ENCODE results near the gene GAPDHS. TPM values are rescaled to one million over a fixed set of nuclear protein-coding genes. Genes with fewer than 3 reads are reported as not detected.
A peak's percentile ranks its signal among the peaks of the same experiment; 100 is the strongest.

The GAPDHS gene
- total RNA-seq, 2 donors from 2014 or later = not detected

GRCh38 chr19:35577918-35578317, 44.7 kb downstream of the GAPDHS start:
- TF ChIP-seq, protein P1, sequence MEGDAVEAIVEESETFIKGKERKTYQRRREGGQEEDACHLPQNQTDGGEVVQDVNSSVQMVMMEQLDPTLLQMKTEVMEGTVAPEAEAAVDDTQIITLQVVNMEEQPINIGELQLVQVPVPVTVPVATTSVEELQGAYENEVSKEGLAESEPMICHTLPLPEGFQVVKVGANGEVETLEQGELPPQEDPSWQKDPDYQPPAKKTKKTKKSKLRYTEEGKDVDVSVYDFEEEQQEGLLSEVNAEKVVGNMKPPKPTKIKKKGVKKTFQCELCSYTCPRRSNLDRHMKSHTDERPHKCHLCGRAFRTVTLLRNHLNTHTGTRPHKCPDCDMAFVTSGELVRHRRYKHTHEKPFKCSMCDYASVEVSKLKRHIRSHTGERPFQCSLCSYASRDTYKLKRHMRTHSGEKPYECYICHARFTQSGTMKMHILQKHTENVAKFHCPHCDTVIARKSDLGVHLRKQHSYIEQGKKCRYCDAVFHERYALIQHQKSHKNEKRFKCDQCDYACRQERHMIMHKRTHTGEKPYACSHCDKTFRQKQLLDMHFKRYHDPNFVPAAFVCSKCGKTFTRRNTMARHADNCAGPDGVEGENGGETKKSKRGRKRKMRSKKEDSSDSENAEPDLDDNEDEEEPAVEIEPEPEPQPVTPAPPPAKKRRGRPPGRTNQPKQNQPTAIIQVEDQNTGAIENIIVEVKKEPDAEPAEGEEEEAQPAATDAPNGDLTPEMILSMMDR (IDR thresholded peaks at IDR 0.05) = no peak
- TF ChIP-seq POLR2A (IDR thresholded peaks at IDR 0.05) = no peak
- Histone ChIP-seq H3K4me1 (no peaks in the 10 kb centered on the region), H3K27me3 (no peaks in the 10 kb centered on the region), H3K4me3 (no peak overlapping the region), H3K9me3 (peaks cover 0 to 8% (median 0%) of the 10 kb centered on the region in 3 donors), H3K27ac (no peak overlapping the region), H3K36me3 (replicated peaks in 1 of 2; ENCODE audit: insufficient read depth in 1 of 2, low read depth in 2 of 2) (no peaks in the 10 kb centered on the region)
- intact Hi-C loops (cut with DNase I) = no loop called here
- ATAC-seq (no peak), DNase-seq (no peak)
- WGBS, 2 donors = 10 to 80% methylated on average over 1 of the region's 1 CpG

DNA sequence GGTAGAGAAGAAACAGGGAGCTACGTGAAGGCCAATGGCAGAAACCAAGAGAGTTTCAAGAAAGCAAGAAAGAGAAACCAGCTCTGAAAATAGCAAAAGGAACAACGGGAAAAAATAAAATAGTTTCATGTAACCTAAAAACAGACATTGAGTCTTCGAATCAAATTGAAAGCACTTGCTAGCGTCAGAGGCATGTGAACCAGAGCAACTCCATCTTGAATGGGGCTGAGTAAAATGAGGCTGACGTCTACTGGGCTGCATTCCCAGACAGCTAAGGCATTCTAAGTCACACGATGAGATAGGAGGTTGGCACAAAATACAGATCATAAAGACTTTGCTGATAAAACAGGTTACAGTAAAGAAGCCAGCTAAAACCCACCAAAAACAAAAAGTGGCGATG, 45.5 kb downstream of the GAPDHS start:
- intact Hi-C loops (cut with DNase I) = no loop called here
- H3K9me3 ChIP-seq = peaks cover 0 to 8% (median 0%) of the 10 kb centered on the region in 3 donors
- ATAC-seq = no peak
- TF ChIP-seq, protein P1 (IDR thresholded peaks at IDR 0.05) = no peak
- no peak for TF ChIP-seq POLR2A (IDR thresholded peaks at IDR 0.05)
- WGBS, 2 donors = 59 to 67% methylated on average over 7 of the region's 7 CpGs
- no peak overlapping the region for H3K27ac ChIP-seq
- H3K4me1 ChIP-seq = no peaks in the 10 kb centered on the region
- H3K4me3 ChIP-seq = no peak overlapping the region
- H3K36me3 ChIP-seq (replicated peaks in 1 of 2; ENCODE audit: insufficient read depth in 1 of 2, low read depth in 2 of 2) = no peaks in the 10 kb centered on the region
- no peaks in the 10 kb centered on the region for H3K27me3 ChIP-seq
- no peak for DNase-seq

- Histone ChIP-seq H3K9me3 (no peaks in the 10 kb centered on the region), H3K36me3 (replicated peaks in 1 of 2; ENCODE audit: insufficient read depth in 1 of 2, low read depth in 2 of 2) (no peaks in the 10 kb centered on the region), H3K27me3 (no peaks in the 10 kb centered on the region), H3K4me3 (no peak overlapping the region), H3K27ac (no peak overlapping the region), H3K4me1 (no peaks in the 10 kb centered on the region)
- DNase-seq = no peak
- 78 to 90% methylated on average over 1 of the region's 1 CpG for WGBS, 2 donors
- intact Hi-C loops (cut with DNase I) = no loop called here
- no peak for TF ChIP-seq POLR2A (IDR thresholded peaks at IDR 0.05)
- TF ChIP-seq, protein P1 (IDR thresholded peaks at IDR 0.05) = no peak
- ATAC-seq = no peak
Observed at GRCh38 chr19:35582760-35583159, 49.5 kb downstream of the GAPDHS start.

- Histone ChIP-seq H3K4me3 (no peak within 1 kb of the TSS), H3K36me3 (replicated peaks in 1 of 2; ENCODE audit: insufficient read depth in 1 of 2, low read depth in 2 of 2) (no peaks in the 10 kb centered on the region), H3K9me3 (no peaks in the 10 kb centered on the region), H3K4me1 (no peaks in the 10 kb centered on the region), H3K27ac (no peak within 1 kb of the TSS), H3K27me3 (no peaks in the 10 kb centered on the region)
- ATAC-seq (no peak), DNase-seq (peak in 1 of 4 donors; percentile 30)
- 42 to 62% methylated on average over 13 to 16 of the region's 16 CpGs for WGBS, 2 donors
- intact Hi-C loops (cut with DNase I) = no loop called here
- TF ChIP-seq, protein P1 (IDR thresholded peaks at IDR 0.05) = no peak
- TF ChIP-seq POLR2A (IDR thresholded peaks at IDR 0.05) = no peak
Observed at GRCh38 chr19:35585848-35586247, 52.6 kb downstream of the GAPDHS start, which contains the start of gene PMIS2. PMIS2 (plus strand) TSS chr19:35586173; CDS start chr19:35586260, 87 bp downstream.

- TF ChIP-seq, protein P1 (IDR thresholded peaks at IDR 0.05) = no peak
- no peak for TF ChIP-seq POLR2A (IDR thresholded peaks at IDR 0.05)
- Histone ChIP-seq H3K4me1 (peaks cover 4% of the 10 kb centered on the region), H3K4me3 (no peak overlapping the region), H3K9me3 (no peaks in the 10 kb centered on the region), H3K27me3 (no peaks in the 10 kb centered on the region), H3K36me3 (replicated peaks in 1 of 2; ENCODE audit: insufficient read depth in 1 of 2, low read depth in 2 of 2) (no peaks in the 10 kb centered on the region), H3K27ac (no peak overlapping the region)
- 27 to 55% methylated on average over 1 of the region's 1 CpG for WGBS, 2 donors
- ATAC-seq (no peak), DNase-seq (no peak)
- intact Hi-C loops (cut with DNase I) = no loop called here
Observed at GRCh38 chr19:35587321-35587720, 54.1 kb downstream of the GAPDHS start.

All from body of pancreas (tissue), 4 donors.